ENCODE measurements around the gene ARHGEF16. TPM values are rescaled to one million over a fixed set of nuclear protein-coding genes. Genes with fewer than 3 reads are reported as not detected.

ARHGEF16 gene
- total RNA-seq, 1 experiment from 2014 or later, result 10.1 TPM

DNA sequence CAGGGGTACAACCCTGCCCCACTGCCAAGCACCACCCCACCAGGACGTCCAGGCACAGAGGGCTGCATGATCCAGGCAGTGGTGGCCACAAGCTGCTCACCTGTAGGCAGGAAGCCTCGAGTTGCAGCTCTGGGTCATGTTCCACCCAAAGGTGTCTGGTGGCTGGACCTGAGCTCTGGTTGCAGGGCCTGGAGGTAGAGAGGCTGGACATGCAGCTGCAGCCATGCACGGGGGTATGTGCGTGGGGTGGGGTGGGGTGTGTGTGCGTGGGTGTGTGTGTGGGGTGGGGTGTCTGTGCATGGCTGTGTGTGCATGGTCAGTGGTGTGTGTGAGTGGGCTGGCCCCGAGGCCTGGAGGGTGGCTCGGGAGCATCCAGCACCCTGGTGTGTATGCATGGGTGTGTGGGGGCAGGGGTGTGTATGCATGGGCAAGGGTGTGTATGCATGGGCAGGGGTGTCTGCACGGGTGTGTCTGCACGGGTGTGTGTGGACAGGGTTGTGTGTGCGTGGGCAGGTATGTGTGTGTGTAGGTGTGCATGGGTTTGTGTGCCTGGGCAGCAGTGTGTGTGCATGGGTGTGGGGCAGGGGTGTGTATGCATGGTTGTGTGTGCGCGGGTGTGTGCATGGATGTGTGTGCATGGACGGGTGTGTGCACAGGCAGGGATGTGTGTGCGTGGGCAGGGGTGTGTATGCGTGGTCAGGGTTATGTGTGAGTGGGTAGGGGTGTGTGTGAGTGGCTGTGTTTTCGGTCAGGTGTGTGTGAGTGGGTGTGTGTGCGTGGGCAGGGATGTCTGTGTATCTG is 15.6 kb downstream of the ARHGEF16 start:
- Histone ChIP-seq H3K9me3 (ENCODE audit: control insufficient read depth, insufficient read depth, low read depth, low read length) (no peaks in the 10 kb centered on the region), H3K4me1 (ENCODE audit: control insufficient read depth, insufficient read depth, low read length) (peaks cover 15% of the 10 kb centered on the region), H3K36me3 (ENCODE audit: control insufficient read depth, insufficient read depth, low read length) (no peaks in the 10 kb centered on the region), H3K4me3 (ENCODE audit: low read depth in 2 of 2, low read length in 2 of 2) (no peak overlapping the region), H3K27ac (ENCODE audit: low read length) (no peak overlapping the region), H3K27me3 (ENCODE audit: control insufficient read depth, insufficient read depth, low read length) (no peaks in the 10 kb centered on the region)
- intact Hi-C loops (cut with micrococcal nuclease; ENCODE audit: unreplicated experiment), result no loop called here
- ATAC-seq, result no peak
- DNase-seq (ENCODE audit: low read depth, low spot score), result no peak
- no peak for TF ChIP-seq REST (IDR thresholded peaks at IDR 0.05; ENCODE audit: insufficient read depth in 1 of 2, low read depth in 2 of 2, low read length in 1 of 2)
- TF ChIP-seq CTCF (IDR thresholded peaks at IDR 0.05), result no peak
- TF ChIP-seq POLR2AphosphoS5 (IDR thresholded peaks at IDR 0.05; ENCODE audit: low read depth, low read length), result no peak
- TF ChIP-seq TCF7L2 (IDR thresholded peaks at IDR 0.05; ENCODE audit: low read depth, low read length), result no peak
- TF ChIP-seq SIN3A (IDR thresholded peaks at IDR 0.05; ENCODE audit: borderline replicate concordance, insufficient read depth, low read depth, low read length), result no peak
- in situ Hi-C loops (cut with HindIII; ENCODE audit: low pct_unique_long_range_greater_than_20kb, low sequenced_read_pairs), result no loop called here
- CTCF ChIA-PET, result interaction anchor here (0.6 to 1.0 kb wide), 3 partner anchors 21 to 100 kb away, joined by 3 to 4 read pairs (median 4); no protein-coding TSS in a partner anchor
- no TSS peak for BruUV-seq (replicated peaks)
- POLR2A ChIA-PET, result no interaction called here

DNA sequence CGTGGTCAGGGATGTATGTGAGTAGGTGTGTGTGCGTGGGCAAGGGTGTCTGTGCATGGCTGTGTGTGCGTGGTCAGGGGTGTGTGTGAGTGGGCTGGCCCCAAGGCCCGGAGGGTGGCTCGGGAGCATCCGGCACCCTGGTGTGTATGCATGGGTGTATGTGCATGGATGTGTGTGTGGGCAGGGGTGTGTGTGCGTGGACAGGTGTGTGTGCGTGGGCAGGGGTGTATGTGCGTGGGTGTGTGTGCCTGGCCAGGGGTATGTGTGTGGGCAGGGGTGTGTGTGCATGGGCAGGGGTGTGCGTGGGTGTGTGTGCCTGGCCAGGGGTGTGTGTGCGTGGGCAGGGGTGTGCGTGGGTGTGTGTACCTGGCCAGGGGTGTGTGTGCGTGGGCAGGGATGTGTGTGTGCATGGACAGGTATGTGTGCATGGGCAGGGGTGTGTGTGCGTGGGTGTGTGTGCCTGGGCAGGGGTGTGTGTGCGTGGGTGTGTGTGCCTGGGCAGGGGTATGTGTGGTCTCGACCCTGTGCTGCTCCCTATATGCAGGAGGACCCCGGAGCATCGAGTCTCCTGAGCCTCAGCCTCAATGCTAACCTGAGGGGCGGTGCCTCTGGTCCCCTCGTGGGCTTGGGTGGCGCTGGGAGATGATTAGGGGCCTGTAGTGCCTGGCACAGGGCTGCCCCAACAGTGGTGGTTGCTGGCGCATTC is 16.3 kb downstream of the ARHGEF16 start:
- intact Hi-C loops (cut with micrococcal nuclease; ENCODE audit: unreplicated experiment), result no loop called here
- ATAC-seq (peak; percentile 2; the same call in 1 of the 2 replicates), DNase-seq (ENCODE audit: low read depth, low spot score) (no peak)
- CTCF ChIA-PET, result interaction anchor here (0.6 to 2.5 kb wide), 2 partner anchors 12 to 18 kb away, joined by 3 to 21 read pairs; no protein-coding TSS in a partner anchor
- Histone ChIP-seq H3K27ac (ENCODE audit: low read length) (no peak overlapping the region), H3K9me3 (ENCODE audit: control insufficient read depth, insufficient read depth, low read depth, low read length) (no peaks in the 10 kb centered on the region), H3K4me3 (ENCODE audit: low read depth in 2 of 2, low read length in 2 of 2) (no peak overlapping the region), H3K27me3 (ENCODE audit: control insufficient read depth, insufficient read depth, low read length) (no peaks in the 10 kb centered on the region), H3K36me3 (ENCODE audit: control insufficient read depth, insufficient read depth, low read length) (no peaks in the 10 kb centered on the region), H3K4me1 (ENCODE audit: control insufficient read depth, insufficient read depth, low read length) (peaks cover 16% of the 10 kb centered on the region)
- BruUV-seq (replicated peaks), result no TSS peak
- no peak for TF ChIP-seq CTCF (IDR thresholded peaks at IDR 0.05)
- TF ChIP-seq TCF7L2 (IDR thresholded peaks at IDR 0.05; ENCODE audit: low read depth, low read length), result no peak
- TF ChIP-seq REST (IDR thresholded peaks at IDR 0.05; ENCODE audit: insufficient read depth in 1 of 2, low read depth in 2 of 2, low read length in 1 of 2), result no peak
- TF ChIP-seq SIN3A (IDR thresholded peaks at IDR 0.05; ENCODE audit: borderline replicate concordance, insufficient read depth, low read depth, low read length), result no peak
- no peak for TF ChIP-seq POLR2AphosphoS5 (IDR thresholded peaks at IDR 0.05; ENCODE audit: low read depth, low read length)
- POLR2A ChIA-PET, result no interaction called here
- in situ Hi-C loops (cut with HindIII; ENCODE audit: low pct_unique_long_range_greater_than_20kb, low sequenced_read_pairs), result no loop called here
